MM.1S (cell line): ENCODE measurements around the gene SGSH.

Experiments used
- EZH2phosphoT487 ChIP-seq: fragments of 300-600 bp; sonication (generic); IDR thresholded peaks from 2 replicates; pipeline ENCODE4 v1.6.1; 2018; ENCODE audit warnings: antibody characterized with exemption, low read length
- TF ChIP-seq, protein P1 (sequence below): fragments of 300-600 bp; sonication (generic); IDR thresholded peaks from 2 replicates; pipeline ENCODE4 v1.5.1; 2016; ENCODE audit warnings: antibody characterized with exemption, low read length, mixed read lengths

DNA sequence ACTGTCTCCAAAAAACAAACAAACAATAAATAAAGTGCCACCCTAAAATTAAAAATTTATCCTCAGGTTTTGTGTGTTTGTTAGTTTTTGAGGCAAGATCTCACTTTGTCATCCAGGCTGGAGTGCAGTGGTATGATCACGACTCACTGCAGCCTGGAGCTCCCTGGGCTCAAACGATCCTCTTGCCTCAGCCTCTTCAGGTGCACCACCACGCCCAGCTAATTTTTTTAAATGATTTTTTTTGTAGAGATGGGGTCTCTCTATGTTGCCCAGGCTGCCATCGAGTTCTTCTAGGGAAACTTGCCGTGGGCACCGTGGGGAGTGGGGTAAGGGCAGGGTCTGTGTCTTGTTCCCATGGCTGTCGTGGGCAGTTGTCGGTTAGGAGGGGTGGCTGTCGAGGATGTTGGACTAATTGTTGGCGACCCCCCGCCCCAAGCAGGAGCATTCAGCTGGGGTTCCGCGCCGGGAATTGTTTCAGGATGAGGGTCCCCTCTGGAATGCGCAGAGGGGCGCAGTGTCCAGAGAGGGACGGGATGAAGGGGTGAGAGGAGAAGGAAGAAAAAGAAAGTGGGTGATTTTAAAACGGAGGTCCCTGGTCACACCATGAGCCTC lies 39.4 kb upstream of the SGSH start:
- no peak for TF ChIP-seq EZH2phosphoT487
- TF ChIP-seq, protein P1, sequence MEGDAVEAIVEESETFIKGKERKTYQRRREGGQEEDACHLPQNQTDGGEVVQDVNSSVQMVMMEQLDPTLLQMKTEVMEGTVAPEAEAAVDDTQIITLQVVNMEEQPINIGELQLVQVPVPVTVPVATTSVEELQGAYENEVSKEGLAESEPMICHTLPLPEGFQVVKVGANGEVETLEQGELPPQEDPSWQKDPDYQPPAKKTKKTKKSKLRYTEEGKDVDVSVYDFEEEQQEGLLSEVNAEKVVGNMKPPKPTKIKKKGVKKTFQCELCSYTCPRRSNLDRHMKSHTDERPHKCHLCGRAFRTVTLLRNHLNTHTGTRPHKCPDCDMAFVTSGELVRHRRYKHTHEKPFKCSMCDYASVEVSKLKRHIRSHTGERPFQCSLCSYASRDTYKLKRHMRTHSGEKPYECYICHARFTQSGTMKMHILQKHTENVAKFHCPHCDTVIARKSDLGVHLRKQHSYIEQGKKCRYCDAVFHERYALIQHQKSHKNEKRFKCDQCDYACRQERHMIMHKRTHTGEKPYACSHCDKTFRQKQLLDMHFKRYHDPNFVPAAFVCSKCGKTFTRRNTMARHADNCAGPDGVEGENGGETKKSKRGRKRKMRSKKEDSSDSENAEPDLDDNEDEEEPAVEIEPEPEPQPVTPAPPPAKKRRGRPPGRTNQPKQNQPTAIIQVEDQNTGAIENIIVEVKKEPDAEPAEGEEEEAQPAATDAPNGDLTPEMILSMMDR: no peak
